A549 (cell line): ENCODE measurements around the gene KRT37.

Source experiments
- CHD2 ChIP-seq: fragments of 150-350 bp; IDR thresholded peaks from 2 replicates; pipeline ENCODE4 v1.6.1; 2014; ENCODE audit warnings: low read length; ENCODE audit not compliant: partially characterized antibody
- CTCF ChIP-seq: fragments of >200 bp; sonication (Bioruptor Twin); formaldehyde crosslinking; IDR thresholded peaks from 3 replicates; pipeline ENCODE4 v1.5.1; 2016
- HMGXB4 ChIP-seq: fragments of 250-450 bp; sonication (Bioruptor Pico); IDR thresholded peaks from 2 replicates; pipeline ENCODE4 v1.5.0; 2021; ENCODE audit warnings: mild to moderate bottlenecking, moderate library complexity, borderline replicate concordance
- MAFK ChIP-seq: fragments of 450-650 bp; IDR thresholded peaks from 2 replicates; pipeline ENCODE4 v1.6.1; 2014; ENCODE audit not compliant: partially characterized antibody
- MYC ChIP-seq: IDR thresholded peaks from 2 replicates; pipeline ENCODE4 v1.6.1; 2012; ENCODE audit warnings: mild to moderate bottlenecking, inconsistent platforms, low read length, improper control_type of control experiment, borderline replicate concordance
- RCOR1 ChIP-seq: fragments of 150-350 bp; IDR thresholded peaks from 2 replicates; pipeline ENCODE4 v1.6.1; 2014; ENCODE audit warnings: antibody characterized with exemption, low read length, low read depth
- REST ChIP-seq: fragments of 200-600 bp; sonication (generic); IDR thresholded peaks from 2 replicates; pipeline ENCODE4 v1.6.1; 2016; ENCODE audit warnings: antibody characterized with exemption, mild to moderate bottlenecking, moderate library complexity
- RFX5 ChIP-seq: fragments of 450-650 bp; IDR thresholded peaks from 2 replicates; pipeline ENCODE4 v1.7.1; 2014; ENCODE audit warnings: antibody characterized with exemption, mild to moderate bottlenecking, moderate library complexity

GRCh38 chr17:41446806-41447205 lies 22.4 kb upstream of the KRT37 start:
- TF ChIP-seq CTCF (no peak), MYC (no peak), CHD2 (no peak), RCOR1 (no peak), HMGXB4 (CRISPR knock-in tag) (no peak), MAFK (no peak), REST (no peak), RFX5 (no peak)
